ENCODE measurements around the gene MBD2. TPM values are rescaled to one million over a fixed set of nuclear protein-coding genes. Genes with fewer than 3 reads are reported as not detected.

Gene MBD2
- total and polyA plus RNA-seq, 2 of the 8 experiments (the other 6 are each of a cell fraction or from before 2014, with no cell fraction given) = 36.2 to 52.7 TPM

GRCh38 chr18:54263904-54264336, 39.5 kb upstream of the MBD2 start:
- Histone ChIP-seq H2AFZ (ENCODE audit: low read length) (no peak overlapping the region), H4K8ac (ENCODE audit: extremely low read depth, insufficient read depth, low read length) (no peak overlapping the region), H3K36me3 (ENCODE audit: control insufficient read depth in 2 of 4, insufficient read depth in 4 of 4, low read length in 3 of 4) (no peaks in the 10 kb centered on the region), H4K20me1 (replicated peaks in 1 of 2; ENCODE audit: control insufficient read depth in 1 of 2, insufficient read depth in 2 of 2, low read length in 2 of 2) (no peaks in the 10 kb centered on the region), H3K4me1 (replicated peaks in 1 of 4; ENCODE audit: control insufficient read depth in 3 of 4, insufficient read depth in 4 of 4, low read length in 3 of 4) (no peaks in the 10 kb centered on the region), H3K14ac (ENCODE audit: insufficient read length) (no peak overlapping the region), H3K27ac (ENCODE audit: low read depth, low read length) (no peak overlapping the region), H3K18ac (ENCODE audit: extremely low read depth, low read length) (no peak overlapping the region), H3K9me3 (ENCODE audit: insufficient read depth in 2 of 2, low read depth in 1 of 2, low read length in 1 of 2) (no peaks in the 10 kb centered on the region), H3K56ac (replicated peaks; ENCODE audit: insufficient read length, low read depth, low read length) (no peak overlapping the region), H3K23me2 (ENCODE audit: low read depth, low read length) (no peaks in the 10 kb centered on the region), H3K4me3 (ENCODE audit: extremely low read depth in 1 of 4, insufficient read depth in 2 of 4, low read depth in 3 of 4, low read length in 4 of 4) (no peak overlapping the region), H2BK120ac (replicated peaks; ENCODE audit: low read depth, low read length) (no peak overlapping the region), H3K23ac (ENCODE audit: insufficient read length) (no peak overlapping the region), H3K9ac (replicated peaks in 1 of 4; ENCODE audit: extremely low read depth in 1 of 4, low read depth in 3 of 4, low read length in 3 of 4) (no peak overlapping the region), H2BK15ac (ENCODE audit: low read length) (no peak overlapping the region), H2BK20ac (ENCODE audit: low read length) (no peak overlapping the region), H2AK5ac (ENCODE audit: low read depth, low read length) (no peak overlapping the region), H4K5ac (ENCODE audit: insufficient read length, low read depth, low read length) (no peak overlapping the region), H2BK5ac (ENCODE audit: low read depth, low read length) (no peak overlapping the region), H3K4ac (replicated peaks; ENCODE audit: insufficient read length, low read depth, low read length) (no peak overlapping the region), H3K79me1 (ENCODE audit: low read depth, low read length) (no peaks in the 10 kb centered on the region), H3K4me2 (ENCODE audit: insufficient read depth in 1 of 2, low read depth in 2 of 2, low read length in 2 of 2) (no peak overlapping the region), H3K79me2 (ENCODE audit: control insufficient read depth in 1 of 2, insufficient read depth in 2 of 2, low read length in 2 of 2) (no peaks in the 10 kb centered on the region), H2BK12ac (ENCODE audit: low read depth, low read length) (no peak overlapping the region), H3K27me3 (replicated peaks in 1 of 4; ENCODE audit: control insufficient read depth in 3 of 4, extremely low read depth in 1 of 4, insufficient read depth in 3 of 4, low read length in 3 of 4) (no peaks in the 10 kb centered on the region), H4K91ac (replicated peaks; ENCODE audit: insufficient read length, low read length) (no peak overlapping the region)
- TF ChIP-seq SIX5 (IDR thresholded peaks at IDR 0.05; ENCODE audit: low read depth, low read length) = no peak
- no peak for TF ChIP-seq KDM4A (IDR thresholded peaks at IDR 0.05; ENCODE audit: low read depth, low read length, severe bottlenecking)
- TF ChIP-seq SIRT6 (IDR thresholded peaks at IDR 0.05; ENCODE audit: low read length) = no peak
- TF ChIP-seq CREB1 (IDR thresholded peaks at IDR 0.05) = no peak
- no peak for TF ChIP-seq MAFK (IDR thresholded peaks at IDR 0.05; ENCODE audit: low read depth, low read length)
- no peak for TF ChIP-seq CHD1 (IDR thresholded peaks at IDR 0.05; ENCODE audit: low read depth, low read length)
- no peak for TF ChIP-seq CBX5 (IDR thresholded peaks at IDR 0.05; ENCODE audit: low read depth, low read length)
- TF ChIP-seq CEBPB (IDR thresholded peaks at IDR 0.05; ENCODE audit: low read depth, low read length) = no peak
- no peak for TF ChIP-seq POLR2AphosphoS5 (IDR thresholded peaks at IDR 0.05; ENCODE audit: low read depth, low read length)
- TF ChIP-seq, protein P1, sequence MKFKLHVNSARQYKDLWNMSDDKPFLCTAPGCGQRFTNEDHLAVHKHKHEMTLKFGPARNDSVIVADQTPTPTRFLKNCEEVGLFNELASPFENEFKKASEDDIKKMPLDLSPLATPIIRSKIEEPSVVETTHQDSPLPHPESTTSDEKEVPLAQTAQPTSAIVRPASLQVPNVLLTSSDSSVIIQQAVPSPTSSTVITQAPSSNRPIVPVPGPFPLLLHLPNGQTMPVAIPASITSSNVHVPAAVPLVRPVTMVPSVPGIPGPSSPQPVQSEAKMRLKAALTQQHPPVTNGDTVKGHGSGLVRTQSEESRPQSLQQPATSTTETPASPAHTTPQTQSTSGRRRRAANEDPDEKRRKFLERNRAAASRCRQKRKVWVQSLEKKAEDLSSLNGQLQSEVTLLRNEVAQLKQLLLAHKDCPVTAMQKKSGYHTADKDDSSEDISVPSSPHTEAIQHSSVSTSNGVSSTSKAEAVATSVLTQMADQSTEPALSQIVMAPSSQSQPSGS (IDR thresholded peaks at IDR 0.05; ENCODE audit: low read length) = no peak
- no peak for TF ChIP-seq YY1 (IDR thresholded peaks at IDR 0.05; ENCODE audit: low read depth, low read length)
- TF ChIP-seq TBP (IDR thresholded peaks at IDR 0.05; ENCODE audit: low read depth, low read length) = no peak
- 91% methylated on average over 1 of the region's 1 CpG; no CpG with 5 or more reads in 1 of the 2 experiments for WGBS, 2 experiments (ENCODE audit: extremely low coverage in 1 of 2, insufficient coverage in 1 of 2, insufficient read length in 1 of 2, insufficient replicate concordance in 2 of 2, low coverage in 1 of 2, low lambda C conversion rate in 2 of 2, missing lambda C conversion rate in 1 of 2)
- ChIA-PET POLR2A (ENCODE audit: partially characterized antibody) (interaction anchor here (2.2 kb wide), 1 partner anchor 17 kb away, joined by 8 read pairs; no protein-coding TSS in a partner anchor), CTCF (ENCODE audit: partially characterized antibody) (interaction anchor here (0.6 to 1.6 kb wide), 2 partner anchors 15 to 800 kb away, joined by 3 to 4 read pairs; no protein-coding TSS in a partner anchor)
- FAIRE-seq = no peak
- DNase-seq (ENCODE audit: low read depth in 1 of 2, low spot score in 2 of 2) = no peak

All from H1 (cell line).